Measurements from ENCODE around the gene RAD18. TPM values are rescaled to one million over a fixed set of nuclear protein-coding genes. Genes with fewer than 3 reads are reported as not detected.

Gene RAD18
- polyA plus RNA-seq, 3 donors = 1.9 to 6.9 (median 5.1) TPM

DNA sequence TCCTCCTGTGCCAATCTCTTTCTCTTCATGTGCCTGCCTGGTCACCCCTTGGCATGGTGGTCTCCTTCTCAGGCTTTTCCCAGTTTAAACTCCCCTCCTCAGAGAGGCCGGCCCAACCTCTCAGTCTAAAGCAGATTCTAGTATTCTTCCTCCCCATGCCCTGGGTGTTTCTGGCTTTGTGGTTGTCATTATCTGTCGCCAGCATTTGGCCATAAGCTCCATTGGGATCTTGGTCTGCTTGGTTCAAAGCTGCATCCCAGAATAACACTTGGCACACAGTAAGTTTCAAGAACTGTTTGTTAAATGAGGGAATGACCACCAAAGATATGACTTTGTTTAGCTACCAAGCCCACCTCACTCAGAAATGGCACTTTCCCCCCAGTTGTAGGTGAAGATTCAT, 11.2 kb upstream of the RAD18 start:
- intact Hi-C loops (cut with micrococcal nuclease) = loop anchor here in 1 of 2 donors (10.0 kb wide), 1 partner anchor 90 kb away; no protein-coding TSS in a partner anchor
- Histone ChIP-seq H3K9me3 (replicated peaks in 1 of 2; ENCODE audit: control insufficient read depth in 1 of 2, insufficient read depth in 1 of 2, low read length in 2 of 2) (peaks cover 3 to 8% of the 10 kb centered on the region in 2 donors), H3K27ac (ENCODE audit: low read depth in 1 of 2, low read length in 2 of 2) (no peak overlapping the region), H3K79me2 (ENCODE audit: insufficient read depth, low read length) (no peaks in the 10 kb centered on the region), H3K4me3 (replicated peaks in 1 of 3; ENCODE audit: low read depth in 2 of 3, low read length in 3 of 3) (no peak overlapping the region), H3K36me3 (replicated peaks in 1 of 2; ENCODE audit: control insufficient read depth in 1 of 2, insufficient read depth in 2 of 2, low read length in 2 of 2) (no peaks in the 10 kb centered on the region), H3K4me2 (replicated peaks; ENCODE audit: extremely low read depth, low read length, poor library complexity, severe bottlenecking) (no peak overlapping the region), H3K9ac (ENCODE audit: insufficient read depth, low read length, poor library complexity, severe bottlenecking) (no peak overlapping the region), H2AFZ (ENCODE audit: insufficient read depth, low read depth, low read length, poor library complexity, severe bottlenecking) (no peak overlapping the region), H3K4me1 (ENCODE audit: control insufficient read depth in 1 of 2, insufficient read depth in 2 of 2, low read length in 2 of 2) (no peaks in the 10 kb centered on the region), H4K20me1 (ENCODE audit: insufficient read depth, low read length) (no peaks in the 10 kb centered on the region), H3K27me3 (ENCODE audit: control insufficient read depth in 2 of 2, insufficient read depth in 2 of 2, low read length in 2 of 2) (no peaks in the 10 kb centered on the region)
- Mint-ChIP-seq H3K9me3 (peaks cover 2 to 8% (median 3%) of the 10 kb centered on the region in 7 donors), H3K4me1 (peaks cover 3% of the 10 kb centered on the region), H3K36me3 (no peaks in the 10 kb centered on the region), H3K27me3 (ENCODE audit: low read depth in 3 of 3) (peaks cover 4 to 8% (median 5%) of the 10 kb centered on the region in 3 donors), H3K27ac (no peak overlapping the region), H3K4me3 (no peak overlapping the region)
- WGBS (ENCODE audit: insufficient coverage) = no CpG with 5 or more reads among the region's 2 CpGs
- no peak for DNase-seq
- TF ChIP-seq, protein P1, sequence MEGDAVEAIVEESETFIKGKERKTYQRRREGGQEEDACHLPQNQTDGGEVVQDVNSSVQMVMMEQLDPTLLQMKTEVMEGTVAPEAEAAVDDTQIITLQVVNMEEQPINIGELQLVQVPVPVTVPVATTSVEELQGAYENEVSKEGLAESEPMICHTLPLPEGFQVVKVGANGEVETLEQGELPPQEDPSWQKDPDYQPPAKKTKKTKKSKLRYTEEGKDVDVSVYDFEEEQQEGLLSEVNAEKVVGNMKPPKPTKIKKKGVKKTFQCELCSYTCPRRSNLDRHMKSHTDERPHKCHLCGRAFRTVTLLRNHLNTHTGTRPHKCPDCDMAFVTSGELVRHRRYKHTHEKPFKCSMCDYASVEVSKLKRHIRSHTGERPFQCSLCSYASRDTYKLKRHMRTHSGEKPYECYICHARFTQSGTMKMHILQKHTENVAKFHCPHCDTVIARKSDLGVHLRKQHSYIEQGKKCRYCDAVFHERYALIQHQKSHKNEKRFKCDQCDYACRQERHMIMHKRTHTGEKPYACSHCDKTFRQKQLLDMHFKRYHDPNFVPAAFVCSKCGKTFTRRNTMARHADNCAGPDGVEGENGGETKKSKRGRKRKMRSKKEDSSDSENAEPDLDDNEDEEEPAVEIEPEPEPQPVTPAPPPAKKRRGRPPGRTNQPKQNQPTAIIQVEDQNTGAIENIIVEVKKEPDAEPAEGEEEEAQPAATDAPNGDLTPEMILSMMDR (IDR thresholded peaks at IDR 0.05) = no peak

DNA sequence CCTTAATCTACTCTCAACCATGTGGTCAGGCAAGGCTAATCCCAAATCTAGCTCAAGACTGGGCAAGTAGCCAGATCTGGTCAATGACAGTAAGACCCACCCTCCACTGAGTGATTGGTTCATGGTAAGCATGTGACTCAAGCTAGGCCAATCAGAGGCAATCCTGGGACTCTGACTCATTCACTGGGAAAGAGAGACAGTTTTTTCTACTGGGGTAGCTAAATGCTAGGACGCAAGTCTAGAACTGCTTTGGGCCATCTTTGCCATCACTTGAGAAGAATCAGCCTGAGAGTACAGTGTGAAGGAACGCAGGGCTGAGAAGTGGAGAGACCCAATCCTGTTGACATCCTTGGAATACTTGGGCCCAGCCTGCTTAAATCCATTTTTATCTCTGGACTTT, 9.4 kb upstream of the RAD18 start:
- Histone ChIP-seq H3K4me1 (ENCODE audit: control insufficient read depth in 1 of 2, insufficient read depth in 2 of 2, low read length in 2 of 2) (no peaks in the 10 kb centered on the region), H4K20me1 (ENCODE audit: insufficient read depth, low read length) (no peaks in the 10 kb centered on the region), H3K4me3 (replicated peaks in 1 of 3; ENCODE audit: low read depth in 2 of 3, low read length in 3 of 3) (no peak overlapping the region), H3K4me2 (replicated peaks; ENCODE audit: extremely low read depth, low read length, poor library complexity, severe bottlenecking) (no peak overlapping the region), H3K36me3 (replicated peaks in 1 of 2; ENCODE audit: control insufficient read depth in 1 of 2, insufficient read depth in 2 of 2, low read length in 2 of 2) (no peaks in the 10 kb centered on the region), H3K79me2 (ENCODE audit: insufficient read depth, low read length) (no peaks in the 10 kb centered on the region), H3K27me3 (ENCODE audit: control insufficient read depth in 2 of 2, insufficient read depth in 2 of 2, low read length in 2 of 2) (no peaks in the 10 kb centered on the region), H3K9ac (ENCODE audit: insufficient read depth, low read length, poor library complexity, severe bottlenecking) (no peak overlapping the region), H2AFZ (ENCODE audit: insufficient read depth, low read depth, low read length, poor library complexity, severe bottlenecking) (no peak overlapping the region), H3K9me3 (replicated peaks in 1 of 2; ENCODE audit: control insufficient read depth in 1 of 2, insufficient read depth in 1 of 2, low read length in 2 of 2) (no peaks in the 10 kb centered on the region), H3K27ac (ENCODE audit: low read depth in 1 of 2, low read length in 2 of 2) (no peak overlapping the region)
- WGBS (ENCODE audit: insufficient coverage) = 91% methylated on average over 1 of the region's 2 CpGs
- TF ChIP-seq, protein P1 (IDR thresholded peaks at IDR 0.05) = no peak
- intact Hi-C loops (cut with micrococcal nuclease) = loop anchor here in 1 of 2 donors (10.0 kb wide), 1 partner anchor 92 kb away; no protein-coding TSS in a partner anchor
- Mint-ChIP-seq H3K4me3 (no peak overlapping the region), H3K4me1 (peaks cover 3% of the 10 kb centered on the region), H3K27ac (no peak overlapping the region), H3K9me3 (no peaks in the 10 kb centered on the region), H3K27me3 (ENCODE audit: low read depth in 3 of 3) (peaks cover 7 to 10% (median 7%) of the 10 kb centered on the region in 3 donors), H3K36me3 (no peaks in the 10 kb centered on the region)
- DNase-seq = peak in 2 of 3 donors; percentile 36 to 50

Data from CD14-positive monocyte (primary cell).